GM18951 (cell line): Measurements from ENCODE around the gene PLCL2.

Source experiments
- POLR2A ChIP-seq: IDR thresholded peaks from 4 replicates; pipeline ENCODE4 v1.6.1; 2011; ENCODE audit warnings: mild to moderate bottlenecking; ENCODE audit not compliant: insufficient read length, insufficient read depth; ENCODE audit errors: extremely low read depth
- in situ Hi-C: fragments of 300-500 bp; cut with MboI; formaldehyde crosslinking; loops from one replicate; pipeline ENCODE4 v1.12.0; 2022; ENCODE audit warnings: low sequenced_read_pairs, mixed read lengths, inconsistent platforms; ENCODE audit not compliant: unreplicated experiment

Gene PLCL2

DNA sequence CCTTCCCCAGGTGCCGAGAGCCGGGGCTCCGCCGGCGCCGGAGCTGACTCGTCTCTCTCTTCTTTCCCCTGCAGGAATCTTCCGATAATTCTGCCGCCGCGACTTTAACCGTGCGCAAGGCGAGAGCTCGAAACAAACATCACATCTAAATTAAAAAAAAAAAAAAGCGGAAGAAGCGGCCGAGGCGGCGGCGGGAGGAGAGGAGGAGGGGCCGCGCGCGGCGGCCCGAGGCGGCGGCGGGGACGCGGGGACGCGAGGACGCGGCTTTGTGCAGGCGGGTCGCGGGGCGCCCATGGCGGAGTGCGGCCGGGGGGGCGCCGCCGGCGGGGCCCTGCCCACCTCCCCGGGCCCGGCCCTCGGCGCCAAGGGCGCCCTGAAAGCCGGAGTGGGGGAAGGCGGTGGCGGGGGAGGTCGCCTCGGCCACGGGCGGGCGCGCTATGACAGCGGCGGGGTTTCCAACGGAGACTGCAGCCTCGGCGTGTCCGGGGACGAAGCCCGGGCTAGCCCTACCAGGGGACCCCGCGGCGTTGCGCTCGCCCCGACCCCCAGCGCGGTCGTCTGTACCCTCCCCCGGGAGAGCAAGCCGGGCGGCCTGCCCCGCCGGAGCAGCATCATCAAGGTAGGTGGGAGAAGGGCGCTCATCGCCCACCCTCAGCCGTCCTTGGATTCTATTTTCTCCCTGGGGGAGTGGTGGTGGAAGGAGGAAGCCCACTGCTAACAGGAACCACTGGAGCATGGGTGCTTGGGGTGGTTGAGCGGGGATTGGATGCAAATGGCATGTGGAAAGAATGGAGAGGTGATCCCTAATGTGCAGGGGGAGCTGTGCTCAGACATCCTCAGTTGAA lies at the start of gene PLCL2:
PLCL2 (plus strand) TSS at position 208 of the 845 bp plus-strand sequence; CDS start at position 293, 85 bp downstream.
- in situ Hi-C loops, result no loop called here
- TF ChIP-seq POLR2A, result peak; percentile 53

DNA sequence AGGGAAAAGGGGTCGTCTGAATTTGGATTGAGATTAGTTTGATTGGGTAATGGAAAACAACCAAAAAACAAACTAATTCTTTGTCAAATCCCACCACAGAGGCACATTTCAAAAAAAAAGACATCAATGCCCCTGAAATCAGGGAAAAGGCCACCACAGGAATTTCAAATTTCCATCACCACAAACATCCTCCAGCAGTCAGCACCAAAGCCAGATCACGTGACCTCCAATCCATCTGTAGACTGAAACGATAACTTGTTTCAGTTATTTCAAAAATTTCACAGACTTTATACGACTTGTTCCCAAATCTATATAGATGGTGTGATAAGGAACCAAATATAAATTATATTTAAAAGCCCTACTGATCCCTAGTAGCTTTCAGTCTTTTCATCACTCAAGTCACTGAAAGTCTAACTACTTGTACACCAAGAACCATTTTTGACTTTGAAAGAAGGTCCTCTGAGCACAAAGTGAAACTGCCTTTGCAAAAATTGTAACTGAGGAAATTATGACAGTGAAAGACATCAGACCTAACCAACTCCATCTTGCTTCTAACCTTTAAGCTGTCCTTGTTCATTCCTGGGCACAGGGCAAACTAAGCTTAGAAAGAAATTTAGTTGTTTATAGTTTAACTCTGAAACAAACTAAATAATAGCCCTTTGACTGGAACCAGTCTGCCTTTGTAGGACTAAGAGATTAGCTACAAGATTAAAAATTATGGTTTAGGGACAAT lies 48.1 kb upstream of the PLCL2 start:
- no peak for TF ChIP-seq POLR2A
- in situ Hi-C loops, result loop anchor here (25.0 kb wide), 1 partner anchor 401 kb away; no protein-coding TSS in a partner anchor

DNA sequence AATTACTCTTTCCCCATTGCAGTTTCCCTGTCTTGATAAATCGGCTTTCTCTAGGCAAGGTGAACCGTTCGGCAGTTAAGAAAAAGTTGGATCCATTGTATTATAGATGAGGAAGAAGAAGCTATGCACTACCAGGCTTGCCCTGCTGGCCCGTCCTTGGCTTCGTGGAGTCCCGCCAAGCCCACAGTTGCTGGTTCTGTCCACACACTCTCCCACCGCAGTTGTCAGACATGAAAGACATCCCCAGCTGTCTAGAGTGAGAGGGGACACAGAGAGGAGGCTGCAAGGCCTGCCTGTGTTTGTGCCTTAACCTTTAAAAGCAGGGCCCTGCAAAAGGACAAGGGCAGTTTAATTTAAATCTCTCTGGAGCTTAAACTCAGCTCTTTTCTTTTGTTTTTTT lies 47.2 kb upstream of the PLCL2 start:
- TF ChIP-seq POLR2A, result no peak
- in situ Hi-C loops, result loop anchor here (25.0 kb wide), 1 partner anchor 400 kb away; no protein-coding TSS in a partner anchor

DNA sequence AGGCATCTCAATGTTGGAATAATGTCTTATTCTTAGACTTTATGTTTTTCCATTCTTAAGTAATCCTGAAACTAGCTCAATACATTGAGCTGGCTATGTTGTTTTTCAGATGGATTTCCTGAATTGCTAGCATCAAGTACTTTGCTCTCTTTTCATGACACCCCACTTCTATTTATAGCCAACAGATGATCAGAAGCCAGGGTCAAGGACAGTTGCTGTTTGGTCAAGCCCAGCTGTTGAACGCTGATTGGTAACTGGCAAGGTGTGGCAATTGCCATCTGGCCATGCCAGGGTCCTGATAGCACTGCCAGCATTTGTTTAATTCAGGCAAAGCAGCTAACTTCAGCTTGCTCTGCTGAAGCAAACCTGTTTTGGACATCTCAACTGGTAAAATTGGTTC lies 46.2 kb upstream of the PLCL2 start:
- no peak for TF ChIP-seq POLR2A
- in situ Hi-C loops, result loop anchor here (25.0 kb wide), 1 partner anchor 399 kb away; no protein-coding TSS in a partner anchor

DNA sequence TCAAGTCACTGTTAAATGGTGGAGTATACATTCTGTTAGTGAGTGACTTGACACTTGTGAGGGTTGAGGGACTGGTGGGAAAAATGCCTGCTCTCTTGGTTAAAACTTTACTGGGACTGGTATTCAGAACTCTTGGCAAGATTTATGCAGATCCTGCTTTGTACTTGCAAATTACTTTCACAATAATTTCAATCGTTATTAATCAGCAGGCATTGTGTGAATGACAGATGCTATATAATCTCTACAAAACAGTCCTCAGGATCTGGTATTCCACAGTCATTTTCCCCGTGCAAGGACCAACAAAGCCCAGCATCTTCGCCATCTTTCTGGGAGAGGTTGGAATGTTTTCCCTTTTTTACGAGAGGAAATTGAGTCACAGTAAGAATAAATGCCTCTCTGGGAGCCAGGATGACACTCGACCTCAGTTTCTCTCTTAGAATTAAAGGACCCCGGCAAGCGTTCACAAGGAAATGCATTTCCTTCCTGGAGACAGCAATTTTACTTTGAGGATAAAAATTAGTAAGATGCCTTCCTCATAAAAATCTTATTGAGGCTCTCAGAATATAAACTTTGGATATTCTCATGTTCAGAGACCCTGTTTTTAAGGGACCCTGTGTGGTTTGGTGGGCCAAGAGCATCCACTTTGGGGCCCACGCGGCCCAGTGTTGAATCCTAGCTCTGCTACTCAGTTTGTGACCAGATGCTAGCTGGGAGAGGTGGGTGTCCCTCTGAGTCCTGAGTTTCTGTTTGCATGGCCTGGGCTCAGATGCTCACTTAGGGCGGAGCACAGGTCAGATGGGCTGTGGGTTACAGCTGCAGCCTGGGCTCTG lies 45.3 kb upstream of the PLCL2 start:
- in situ Hi-C loops, result loop anchor here (25.0 kb wide), 1 partner anchor 398 kb away; no protein-coding TSS in a partner anchor
- TF ChIP-seq POLR2A, result no peak

DNA sequence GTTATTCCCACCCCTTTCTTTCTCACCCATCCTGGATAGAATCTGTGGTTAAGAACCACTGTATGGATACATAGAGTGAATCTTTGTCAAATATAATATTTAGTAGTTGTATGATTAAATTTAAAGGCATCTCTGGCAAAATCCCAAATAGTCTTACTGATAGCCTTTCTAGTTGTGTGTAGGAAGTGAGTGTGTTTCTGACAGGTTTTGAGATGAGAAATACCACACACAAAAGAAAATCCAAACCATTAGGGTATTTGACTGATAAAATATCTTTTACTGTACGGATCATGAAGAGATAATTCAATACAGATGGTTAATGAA lies 44.7 kb upstream of the PLCL2 start:
- in situ Hi-C loops, result loop anchor here (25.0 kb wide), 1 partner anchor 397 kb away; no protein-coding TSS in a partner anchor
- TF ChIP-seq POLR2A, result no peak

DNA sequence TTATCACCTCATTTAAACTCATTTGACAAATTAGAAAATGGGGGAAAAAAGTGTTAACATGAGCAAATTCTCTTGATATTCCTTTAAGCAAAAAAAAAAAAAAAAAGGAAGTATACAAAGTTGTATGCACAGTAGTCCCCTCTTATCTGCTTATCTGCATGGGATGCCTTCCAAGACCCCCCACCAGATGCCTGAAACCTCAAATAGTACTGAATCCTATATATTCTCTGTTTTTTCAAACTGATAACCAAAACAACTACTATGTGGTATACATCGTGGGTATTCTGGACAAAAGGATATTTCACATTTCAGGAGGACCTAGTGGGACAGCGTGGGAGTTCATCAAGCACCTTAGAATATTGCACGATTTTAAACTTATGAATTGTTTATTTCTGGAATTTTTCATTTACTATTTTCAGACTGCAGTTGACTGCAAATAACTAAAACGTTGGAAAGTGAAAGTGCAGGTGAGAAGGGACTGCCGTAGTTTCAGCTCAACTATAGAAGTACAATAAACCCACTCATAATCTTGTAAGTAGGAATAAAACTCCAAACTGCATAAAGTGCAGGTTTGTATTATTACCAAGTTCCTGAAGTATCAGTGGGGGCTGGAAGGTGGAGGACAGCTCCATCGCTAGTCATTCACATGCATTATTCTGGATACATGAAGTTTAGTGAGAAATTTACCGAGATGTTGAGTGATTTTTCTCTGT lies 43.6 kb upstream of the PLCL2 start:
- in situ Hi-C loops, result loop anchor here (25.0 kb wide), 1 partner anchor 396 kb away; no protein-coding TSS in a partner anchor
- TF ChIP-seq POLR2A, result no peak

DNA sequence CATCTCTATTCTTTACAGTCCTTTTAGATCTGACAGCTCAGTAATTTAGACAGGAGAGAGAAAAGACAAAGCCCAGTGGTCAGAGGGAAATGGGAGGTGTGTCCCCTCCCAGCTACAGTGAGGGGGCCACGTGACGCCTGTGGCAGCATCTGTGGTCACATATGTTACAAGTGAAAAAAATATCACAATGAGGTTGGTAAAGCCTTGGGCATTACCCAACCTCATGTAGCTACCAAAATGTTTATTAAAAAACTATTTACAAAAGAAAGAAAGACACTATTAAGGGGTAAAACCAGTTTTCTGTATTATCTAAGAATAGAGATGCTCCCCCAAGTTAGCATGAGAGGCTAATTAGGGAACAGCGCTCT lies 42.9 kb upstream of the PLCL2 start:
- in situ Hi-C loops, result loop anchor here (25.0 kb wide), 1 partner anchor 395 kb away; no protein-coding TSS in a partner anchor

DNA sequence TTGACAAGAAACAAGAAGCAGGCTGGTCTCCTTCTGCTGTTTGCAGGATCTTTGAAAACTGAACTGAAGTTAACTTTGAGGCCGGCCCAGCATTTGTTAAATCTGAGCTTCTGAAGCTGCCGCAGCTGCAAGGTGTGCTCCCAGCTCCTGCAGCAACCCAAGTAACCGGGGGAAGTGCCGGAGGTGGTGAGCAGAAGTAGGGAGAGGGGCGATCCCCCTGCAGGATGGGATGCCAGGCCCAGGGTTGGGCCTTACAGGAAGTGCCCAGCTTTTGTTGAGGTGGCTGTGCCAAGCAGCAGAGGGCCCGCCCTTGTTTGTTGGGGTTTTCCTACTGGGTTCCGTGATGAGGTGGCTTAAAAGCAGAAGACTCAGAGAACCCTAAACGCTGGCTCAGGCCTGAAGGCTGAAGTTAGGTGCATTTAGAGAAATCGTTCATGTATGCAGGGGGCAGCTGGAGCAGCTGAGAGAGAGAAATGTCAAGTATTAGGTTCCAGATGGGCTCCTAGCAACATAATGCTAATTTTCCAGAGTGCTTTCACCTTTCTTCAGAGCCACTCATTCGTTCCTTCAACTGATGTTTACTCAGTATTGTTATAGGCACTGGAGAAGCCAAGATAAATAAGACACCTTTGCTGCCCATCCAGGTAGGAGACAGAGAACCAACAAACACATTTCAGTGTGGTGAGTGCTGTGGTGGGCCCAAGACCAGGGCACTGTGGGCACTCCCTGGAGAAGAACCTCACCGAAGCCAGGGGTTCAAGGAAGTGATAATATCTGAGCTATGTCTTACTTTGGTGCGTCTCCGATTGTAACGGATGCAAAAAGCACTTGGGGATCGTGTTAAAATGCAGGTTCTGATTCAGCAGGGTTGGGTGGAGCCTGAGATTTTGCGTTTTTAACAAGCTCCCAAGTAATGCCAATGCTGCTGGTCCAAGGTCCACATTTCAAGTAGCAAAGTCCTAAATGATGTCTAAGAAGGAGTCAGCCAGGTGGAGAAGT lies 42.2 kb upstream of the PLCL2 start:
- in situ Hi-C loops, result loop anchor here (25.0 kb wide), 1 partner anchor 395 kb away; no protein-coding TSS in a partner anchor

More for the DNA sequence above, 42.9 kb upstream of the PLCL2 start:
- TF ChIP-seq POLR2A, result no peak

DNA sequence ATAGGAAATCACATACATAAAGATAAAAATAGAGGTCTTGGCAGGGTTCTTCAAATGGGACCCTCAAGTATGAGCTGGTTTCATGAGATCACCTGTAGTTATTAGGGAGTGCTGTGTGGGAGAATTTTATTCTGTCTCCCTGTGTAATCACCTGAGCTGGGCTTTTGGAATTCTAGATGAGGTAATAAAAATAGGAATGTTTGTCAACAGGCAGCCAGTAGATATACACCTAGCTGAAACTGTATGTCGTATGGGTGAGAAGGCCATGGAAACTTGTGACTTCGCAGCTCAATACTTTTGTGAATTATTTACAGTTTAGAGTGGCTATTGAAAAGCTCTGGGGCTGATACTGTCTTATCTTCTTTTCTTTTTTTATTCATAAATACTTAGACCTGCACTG lies 40.5 kb upstream of the PLCL2 start:
- TF ChIP-seq POLR2A, result no peak
- in situ Hi-C loops, result loop anchor here (25.0 kb wide), 1 partner anchor 393 kb away; no protein-coding TSS in a partner anchor

More for the DNA sequence above, 42.2 kb upstream of the PLCL2 start:
- no peak for TF ChIP-seq POLR2A

DNA sequence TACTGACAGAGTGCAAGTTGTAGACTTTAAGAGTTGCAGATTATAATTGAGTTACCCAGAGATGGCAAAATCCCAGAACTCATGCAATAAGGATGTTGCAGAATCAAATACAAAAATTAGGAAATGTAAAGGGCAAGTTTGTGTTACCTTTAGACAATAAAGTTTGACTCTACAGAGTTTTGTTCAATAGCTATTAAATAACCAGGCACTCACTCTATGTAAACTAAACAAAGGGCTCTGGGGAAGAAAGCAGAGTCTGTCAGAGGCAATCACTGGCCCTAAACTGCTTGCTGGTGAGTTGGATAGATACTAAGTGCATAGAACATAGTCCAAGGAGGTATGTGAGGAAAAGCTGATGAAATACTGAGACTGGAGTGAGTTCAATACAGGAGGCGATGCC lies 40.0 kb upstream of the PLCL2 start:
- in situ Hi-C loops, result loop anchor here (25.0 kb wide), 1 partner anchor 393 kb away; no protein-coding TSS in a partner anchor
- no peak for TF ChIP-seq POLR2A
